Measurements from ENCODE around the gene SPACA7.

DNA sequence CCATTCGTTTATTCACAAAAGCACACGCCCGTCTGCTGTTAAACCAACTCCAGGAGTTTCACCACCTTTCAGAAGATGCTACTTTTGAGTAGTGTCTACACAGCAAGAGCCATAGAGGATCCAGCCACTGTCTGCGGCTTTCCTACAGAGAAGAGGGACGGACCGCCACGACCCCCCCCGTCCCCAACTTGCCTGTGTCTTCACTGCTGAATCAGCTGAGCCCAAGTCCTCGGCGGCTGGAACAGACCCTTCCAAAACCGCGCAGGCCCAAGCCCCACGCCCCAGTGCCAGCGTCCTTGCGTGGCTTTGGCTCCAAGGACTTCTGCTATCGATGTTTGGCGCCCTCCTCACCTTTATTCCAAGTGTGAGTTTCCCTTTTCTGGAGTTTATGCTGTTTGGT, 65.1 kb downstream of the SPACA7 start:
- TF ChIP-seq, protein P1, sequence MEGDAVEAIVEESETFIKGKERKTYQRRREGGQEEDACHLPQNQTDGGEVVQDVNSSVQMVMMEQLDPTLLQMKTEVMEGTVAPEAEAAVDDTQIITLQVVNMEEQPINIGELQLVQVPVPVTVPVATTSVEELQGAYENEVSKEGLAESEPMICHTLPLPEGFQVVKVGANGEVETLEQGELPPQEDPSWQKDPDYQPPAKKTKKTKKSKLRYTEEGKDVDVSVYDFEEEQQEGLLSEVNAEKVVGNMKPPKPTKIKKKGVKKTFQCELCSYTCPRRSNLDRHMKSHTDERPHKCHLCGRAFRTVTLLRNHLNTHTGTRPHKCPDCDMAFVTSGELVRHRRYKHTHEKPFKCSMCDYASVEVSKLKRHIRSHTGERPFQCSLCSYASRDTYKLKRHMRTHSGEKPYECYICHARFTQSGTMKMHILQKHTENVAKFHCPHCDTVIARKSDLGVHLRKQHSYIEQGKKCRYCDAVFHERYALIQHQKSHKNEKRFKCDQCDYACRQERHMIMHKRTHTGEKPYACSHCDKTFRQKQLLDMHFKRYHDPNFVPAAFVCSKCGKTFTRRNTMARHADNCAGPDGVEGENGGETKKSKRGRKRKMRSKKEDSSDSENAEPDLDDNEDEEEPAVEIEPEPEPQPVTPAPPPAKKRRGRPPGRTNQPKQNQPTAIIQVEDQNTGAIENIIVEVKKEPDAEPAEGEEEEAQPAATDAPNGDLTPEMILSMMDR (conservative IDR thresholded peaks at IDR 0.05; ENCODE audit: low read length): no peak
- no peak for TF ChIP-seq EZH2phosphoT487 (IDR thresholded peaks at IDR 0.05; ENCODE audit: borderline replicate concordance)
